ENCODE results near the gene MYADML2.

The MYADML2 gene

GRCh38 chr17:81934098-81934757 is 12.8 kb downstream of the MYADML2 start:
- no peak overlapping the region for H3K4me3 ChIP-seq (ENCODE audit: insufficient read depth, low read depth, low read length)
- no peaks in the 10 kb centered on the region for H3K9me3 ChIP-seq (ENCODE audit: control insufficient read depth, low read length)
- H3K27me3 ChIP-seq (ENCODE audit: control insufficient read depth, insufficient read depth, low read length, poor library complexity, severe bottlenecking) = peaks cover 9% of the 10 kb centered on the region
- H3K27ac ChIP-seq (ENCODE audit: insufficient read depth, low read depth, low read length, poor library complexity, severe bottlenecking) = no peak overlapping the region
- 95% methylated on average over 23 of the region's 23 CpGs for WGBS, 2 experiments
- H3K4me1 ChIP-seq (ENCODE audit: control insufficient read depth, insufficient read depth, low read length) = no peaks in the 10 kb centered on the region
- peaks cover 4% of the 10 kb centered on the region for H3K36me3 ChIP-seq (ENCODE audit: control insufficient read depth, insufficient read depth, low read length)

- Histone ChIP-seq H3K36me3 (ENCODE audit: control insufficient read depth, insufficient read depth, low read length) (peaks cover 4% of the 10 kb centered on the region), H3K4me3 (ENCODE audit: insufficient read depth, low read depth, low read length) (no peak overlapping the region), H3K27me3 (ENCODE audit: control insufficient read depth, insufficient read depth, low read length, poor library complexity, severe bottlenecking) (peaks cover 18% of the 10 kb centered on the region), H3K27ac (ENCODE audit: insufficient read depth, low read depth, low read length, poor library complexity, severe bottlenecking) (no peak overlapping the region), H3K9me3 (ENCODE audit: control insufficient read depth, low read length) (no peaks in the 10 kb centered on the region), H3K4me1 (ENCODE audit: control insufficient read depth, insufficient read depth, low read length) (peaks cover 6% of the 10 kb centered on the region)
- 93 to 95% methylated on average over 14 of the region's 14 CpGs for WGBS, 2 experiments
Measured at GRCh38 chr17:81933178-81933699, 13.8 kb downstream of the MYADML2 start.

- Histone ChIP-seq H3K36me3 (ENCODE audit: control insufficient read depth, insufficient read depth, low read length) (peaks cover 4% of the 10 kb centered on the region), H3K9me3 (ENCODE audit: control insufficient read depth, low read length) (no peaks in the 10 kb centered on the region), H3K27ac (ENCODE audit: insufficient read depth, low read depth, low read length, poor library complexity, severe bottlenecking) (no peak overlapping the region), H3K27me3 (ENCODE audit: control insufficient read depth, insufficient read depth, low read length, poor library complexity, severe bottlenecking) (peaks cover 17% of the 10 kb centered on the region), H3K4me3 (ENCODE audit: insufficient read depth, low read depth, low read length) (no peak overlapping the region), H3K4me1 (ENCODE audit: control insufficient read depth, insufficient read depth, low read length) (peaks cover 6% of the 10 kb centered on the region)
- WGBS, 2 experiments = 93 to 94% methylated on average over 9 of the region's 9 CpGs
Measured at GRCh38 chr17:81932333-81932983, 14.6 kb downstream of the MYADML2 start.

- H3K4me1 ChIP-seq (ENCODE audit: control insufficient read depth, insufficient read depth, low read length) = peaks cover 6% of the 10 kb centered on the region
- H3K9me3 ChIP-seq (ENCODE audit: control insufficient read depth, low read length) = no peaks in the 10 kb centered on the region
- peaks cover 4% of the 10 kb centered on the region for H3K36me3 ChIP-seq (ENCODE audit: control insufficient read depth, insufficient read depth, low read length)
- H3K27me3 ChIP-seq (ENCODE audit: control insufficient read depth, insufficient read depth, low read length, poor library complexity, severe bottlenecking) = peaks cover 17% of the 10 kb centered on the region
- whole genome bisulfite sequencing, 2 experiments = 69 to 76% methylated on average over 15 of the region's 15 CpGs
- no peak overlapping the region for H3K4me3 ChIP-seq (ENCODE audit: insufficient read depth, low read depth, low read length)
- no peak overlapping the region for H3K27ac ChIP-seq (ENCODE audit: insufficient read depth, low read depth, low read length, poor library complexity, severe bottlenecking)
Measured at GRCh38 chr17:81931557-81932332, 15.3 kb downstream of the MYADML2 start.

- peaks cover 12% of the 10 kb centered on the region for H3K4me1 ChIP-seq (ENCODE audit: control insufficient read depth, insufficient read depth, low read length)
- WGBS, 2 experiments = 80 to 82% methylated on average over 13 of the region's 13 CpGs
Measured at GRCh38 chr17:81931189-81931556, 15.9 kb downstream of the MYADML2 start.

GRCh38 chr17:81930142-81931125 is 16.6 kb downstream of the MYADML2 start:
- H3K27ac ChIP-seq (ENCODE audit: insufficient read depth, low read depth, low read length, poor library complexity, severe bottlenecking) = no peak overlapping the region
- H3K4me1 ChIP-seq (ENCODE audit: control insufficient read depth, insufficient read depth, low read length) = peaks cover 13% of the 10 kb centered on the region
- H3K36me3 ChIP-seq (ENCODE audit: control insufficient read depth, insufficient read depth, low read length) = peaks cover 4% of the 10 kb centered on the region
- H3K4me3 ChIP-seq (ENCODE audit: insufficient read depth, low read depth, low read length) = no peak overlapping the region
- H3K9me3 ChIP-seq (ENCODE audit: control insufficient read depth, low read length) = no peaks in the 10 kb centered on the region
- H3K27me3 ChIP-seq (ENCODE audit: control insufficient read depth, insufficient read depth, low read length, poor library complexity, severe bottlenecking) = peaks cover 17% of the 10 kb centered on the region
- 82 to 83% methylated on average over 20 of the region's 20 CpGs for WGBS, 2 experiments

More at GRCh38 chr17:81931189-81931556, 15.9 kb downstream of the MYADML2 start:
- Histone ChIP-seq H3K27ac (ENCODE audit: insufficient read depth, low read depth, low read length, poor library complexity, severe bottlenecking) (no peak overlapping the region), H3K4me3 (ENCODE audit: insufficient read depth, low read depth, low read length) (no peak overlapping the region), H3K36me3 (ENCODE audit: control insufficient read depth, insufficient read depth, low read length) (peaks cover 4% of the 10 kb centered on the region), H3K27me3 (ENCODE audit: control insufficient read depth, insufficient read depth, low read length, poor library complexity, severe bottlenecking) (peaks cover 17% of the 10 kb centered on the region), H3K9me3 (ENCODE audit: control insufficient read depth, low read length) (no peaks in the 10 kb centered on the region)

GRCh38 chr17:81929253-81930141 is 17.5 kb downstream of the MYADML2 start:
- WGBS, 2 experiments = 87 to 90% methylated on average over 31 of the region's 31 CpGs
- Histone ChIP-seq H3K4me3 (ENCODE audit: insufficient read depth, low read depth, low read length) (no peak overlapping the region), H3K27me3 (ENCODE audit: control insufficient read depth, insufficient read depth, low read length, poor library complexity, severe bottlenecking) (peaks cover 17% of the 10 kb centered on the region)

GRCh38 chr17:81928544-81929252 is 18.3 kb downstream of the MYADML2 start:
- WGBS, 2 experiments = 32% methylated on average over 44 of the region's 44 CpGs
- H3K27ac ChIP-seq (ENCODE audit: insufficient read depth, low read depth, low read length, poor library complexity, severe bottlenecking) = no peak overlapping the region
- no peaks in the 10 kb centered on the region for H3K9me3 ChIP-seq (ENCODE audit: control insufficient read depth, low read length)
- H3K4me1 ChIP-seq (ENCODE audit: control insufficient read depth, insufficient read depth, low read length) = peaks cover 27% of the 10 kb centered on the region
- H3K27me3 ChIP-seq (ENCODE audit: control insufficient read depth, insufficient read depth, low read length, poor library complexity, severe bottlenecking) = peaks cover 17% of the 10 kb centered on the region
- H3K4me3 ChIP-seq (ENCODE audit: insufficient read depth, low read depth, low read length) = peak overlapping the region; percentile 67
- H3K36me3 ChIP-seq (ENCODE audit: control insufficient read depth, insufficient read depth, low read length) = no peaks in the 10 kb centered on the region

More at GRCh38 chr17:81929253-81930141, 17.5 kb downstream of the MYADML2 start:
- no peak overlapping the region for H3K27ac ChIP-seq (ENCODE audit: insufficient read depth, low read depth, low read length, poor library complexity, severe bottlenecking)
- H3K9me3 ChIP-seq (ENCODE audit: control insufficient read depth, low read length) = no peaks in the 10 kb centered on the region
- peaks cover 19% of the 10 kb centered on the region for H3K4me1 ChIP-seq (ENCODE audit: control insufficient read depth, insufficient read depth, low read length)
- peaks cover 2% of the 10 kb centered on the region for H3K36me3 ChIP-seq (ENCODE audit: control insufficient read depth, insufficient read depth, low read length)
